H1 (cell line): ENCODE results near the gene RBM26. TPM values are rescaled to one million over a fixed set of nuclear protein-coding genes. Genes with fewer than 3 reads are reported as not detected.

ENCODE experiments used
- ATF3 ChIP-seq: IDR thresholded peaks from 2 replicates; pipeline ENCODE4 v1.6.1; 2011; ENCODE audit warnings: low read depth, mild to moderate bottlenecking, low read length; ENCODE audit not compliant: insufficient read depth
- CEBPB ChIP-seq: IDR thresholded peaks from 2 replicates; pipeline ENCODE4 v1.6.1; 2012; ENCODE audit warnings: low read depth, low read length
- CHD7 ChIP-seq: fragments of 300-600 bp; sonication (generic); IDR thresholded peaks from 2 replicates; pipeline ENCODE4 v1.7.1; 2012; ENCODE audit warnings: low read length, moderate library complexity, mild to moderate bottlenecking, inconsistent platforms; ENCODE audit not compliant: insufficient replicate concordance
- GABPA ChIP-seq: IDR thresholded peaks from 2 replicates; pipeline ENCODE4 v1.6.1; 2011; ENCODE audit warnings: mild to moderate bottlenecking, low read length, moderate library complexity, borderline replicate concordance; ENCODE audit not compliant: insufficient read depth
- GTF2F1 ChIP-seq: IDR thresholded peaks from 2 replicates; pipeline ENCODE4 v1.6.1; 2012; ENCODE audit warnings: low read depth, low read length, improper control_type of control experiment, borderline replicate concordance
- KDM5A ChIP-seq: fragments of 200-600 bp; IDR thresholded peaks from 2 replicates; pipeline ENCODE4 v1.7.1; 2012; ENCODE audit warnings: mild to moderate bottlenecking, low read length, inconsistent platforms, mixed read lengths
- NRF1 ChIP-seq: IDR thresholded peaks from 2 replicates; pipeline ENCODE4 v1.6.1; 2011; ENCODE audit warnings: mild to moderate bottlenecking, low read depth, low read length, improper control_type of control experiment
- RNF2 ChIP-seq: fragments of 200-900, 300-1000 bp; sonication (generic); IDR thresholded peaks from 2 replicates; pipeline ENCODE4 v1.7.1; 2016; ENCODE audit warnings: borderline replicate concordance, low read depth, mild to moderate bottlenecking, antibody characterized with exemption, low read length; ENCODE audit not compliant: poor library complexity, severe bottlenecking; ENCODE audit errors: missing control alignments
- SP4 ChIP-seq: IDR thresholded peaks from 2 replicates; pipeline ENCODE4 v1.6.1; 2012; ENCODE audit warnings: low read length, inconsistent platforms
- SUZ12 ChIP-seq: fragments of 200-600 bp; sonication (generic); IDR thresholded peaks from 2 replicates; pipeline ENCODE4 v1.6.1; 2012; ENCODE audit warnings: mild to moderate bottlenecking, inconsistent platforms, low read length, moderate library complexity, mixed read lengths
- polyA plus RNA-seq, 7 experiments: library from polyadenylated mRNA; depleted of rRNA in 3 of 7; stranded (reverse) in 5 of 7; unstranded in 2 of 7; fragments of >200 nt in 5 of 7; fragments of 200-250 nt in 2 of 7; gene quantifications; 1 replicate in 5 of 7; 2 replicates in 1 of 7; 4 replicates in 1 of 7; pipeline versions ENCODE4 v1.2.1 to v1.2.3, GENCODE V29; 2011 to 2013; ENCODE audit warnings: missing spikeins in 2 of 7, mixed read lengths in 2 of 7
- total RNA-seq: library from RNA; stranded (reverse); fragmentation: NEBNext Ultra II Directional; extraction: Animal tissue kit (Norgen Biotek cat#: 25700); gene quantifications from 2 replicates; pipeline ENCODE4 v1.2.1, GENCODE V29; 2021

Gene RBM26
- total and polyA plus RNA-seq, 2 of the 8 experiments (the other 6 are each of a cell fraction or from before 2014, with no cell fraction given) = 20.3 to 65.5 TPM

DNA sequence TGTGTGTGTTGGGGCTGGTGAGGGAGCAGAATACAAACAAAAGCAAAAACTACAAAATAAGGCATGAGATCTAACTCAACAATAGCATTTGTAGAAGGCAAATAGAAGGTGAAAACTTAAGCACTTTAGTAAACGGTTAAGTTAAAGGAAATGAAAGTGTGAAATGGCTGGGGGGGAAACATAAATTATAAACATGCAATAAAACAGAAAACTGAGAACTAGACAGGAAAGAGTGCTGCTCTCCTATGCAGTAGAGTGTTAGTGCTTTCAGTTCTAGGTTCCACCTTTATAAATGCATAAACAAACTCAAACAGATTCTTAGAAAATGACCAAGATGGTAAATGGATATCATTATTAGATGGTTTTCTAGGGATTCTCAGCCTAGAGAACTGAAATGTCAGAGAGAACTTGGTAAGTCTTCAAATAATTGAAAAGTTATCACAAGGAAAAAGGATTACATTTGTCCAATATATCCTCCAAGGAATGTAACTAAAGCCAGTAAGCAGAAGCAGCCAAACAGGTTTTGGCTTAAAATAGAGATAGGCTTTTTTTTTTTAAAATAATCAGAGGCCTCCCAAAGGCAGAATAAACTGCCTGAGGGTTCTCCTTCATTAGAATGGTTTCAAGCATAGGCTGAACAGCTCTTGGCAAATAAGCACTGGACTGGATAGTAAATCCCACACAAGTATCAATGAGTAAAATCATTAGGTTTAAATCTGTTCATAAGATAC, 23.3 kb downstream of the RBM26 start (continued):
- TF ChIP-seq CHD7 (no peak), GABPA (no peak), CEBPB (no peak), GTF2F1 (no peak), RNF2 (no peak), KDM5A (no peak), NRF1 (no peak), SUZ12 (no peak), SP4 (no peak), ATF3 (no peak)
